Activated naive CD8-positive, alpha-beta T cell treated with anti-CD3 and anti-CD28 coated beads, Interleukin-2, amount 50 U/mL, for 24 hours (primary cell): Measurements from ENCODE around the gene TMED10.
"Not testable (repeated sequence)": the region's sequence is repeated elsewhere in the genome, so short reads cannot be mapped to it uniquely, and the experiment has no call there.

Source experiments
- ATAC-seq: fragments of 150-1000 bp; cut with Tn5 transposase; one replicate; pipeline ENCODE4 v1.10.0; 2021
- DNase-seq: peaks from one replicate; pipeline ENCODE4 v3.0.0; 2021
- H3K27ac Mint-ChIP-seq: one replicate; pipeline ENCODE4 v1.8.0; 2021; ENCODE audit warnings: mild to moderate bottlenecking, mixed read lengths
- H3K27me3 Mint-ChIP-seq: one replicate; pipeline ENCODE4 v1.8.0; 2021; ENCODE audit warnings: mixed read lengths
- H3K36me3 Mint-ChIP-seq: one replicate; pipeline ENCODE4 v1.8.0; 2021; ENCODE audit warnings: low read depth, mixed read lengths
- H3K4me1 Mint-ChIP-seq: one replicate; pipeline ENCODE4 v1.8.0; 2021; ENCODE audit warnings: mixed read lengths
- H3K4me3 Mint-ChIP-seq: one replicate; pipeline ENCODE4 v1.8.0; 2021; ENCODE audit warnings: mild to moderate bottlenecking, moderate library complexity, mixed read lengths
- H3K9me3 Mint-ChIP-seq: one replicate; pipeline ENCODE4 v1.8.0; 2021; ENCODE audit warnings: mixed read lengths

Gene TMED10

GRCh38 chr14:75183225-75183624, 6.8 kb upstream of the TMED10 start:
- no peak overlapping the region for H3K4me3 Mint-ChIP-seq
- no peaks in the 10 kb centered on the region for H3K9me3 Mint-ChIP-seq
- H3K27me3 Mint-ChIP-seq, result no peaks in the 10 kb centered on the region
- H3K36me3 Mint-ChIP-seq, result no peaks in the 10 kb centered on the region
- no peak for DNase-seq
- no peak for ATAC-seq
- H3K27ac Mint-ChIP-seq, result no peak overlapping the region
- peaks cover 7% of the 10 kb centered on the region for H3K4me1 Mint-ChIP-seq

DNA sequence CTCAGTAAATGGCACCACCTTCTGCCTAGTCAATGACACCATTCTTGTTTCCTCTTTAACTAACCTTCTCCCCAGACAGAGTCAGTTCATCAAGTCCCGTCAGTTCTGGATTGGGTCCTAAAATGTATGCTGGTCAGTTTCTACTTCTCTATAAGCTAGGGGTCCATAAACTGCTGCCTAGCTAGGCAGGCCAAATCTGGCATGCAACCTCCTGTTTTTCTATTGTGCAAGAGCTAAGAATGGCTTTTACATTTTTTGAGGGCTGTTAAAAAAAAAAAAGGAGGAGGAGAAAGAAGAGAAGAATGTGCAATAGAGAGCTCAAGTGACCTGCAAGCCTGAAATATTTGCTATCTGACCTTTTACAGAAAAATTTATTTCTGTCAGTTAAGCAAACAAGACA, 6.4 kb upstream of the TMED10 start:
- Mint-ChIP-seq H3K27me3 (no peaks in the 10 kb centered on the region), H3K4me3 (no peak overlapping the region), H3K27ac (no peak overlapping the region), H3K4me1 (peaks cover 9% of the 10 kb centered on the region), H3K36me3 (no peaks in the 10 kb centered on the region), H3K9me3 (no peaks in the 10 kb centered on the region)
- DNase-seq (no peak), ATAC-seq (no peak)

GRCh38 chr14:75182163-75182562, 5.8 kb upstream of the TMED10 start:
- not testable (repeated sequence) for H3K27me3 Mint-ChIP-seq, H3K4me3 Mint-ChIP-seq, ATAC-seq, DNase-seq, H3K36me3 Mint-ChIP-seq, H3K9me3 Mint-ChIP-seq, H3K27ac Mint-ChIP-seq
- peaks cover 13% of the 10 kb centered on the region for H3K4me1 Mint-ChIP-seq

GRCh38 chr14:75181293-75182062, 5.1 kb upstream of the TMED10 start:
- no peak overlapping the region for H3K27ac Mint-ChIP-seq
- peaks cover 15% of the 10 kb centered on the region for H3K4me1 Mint-ChIP-seq
- H3K36me3 Mint-ChIP-seq, result no peaks in the 10 kb centered on the region
- H3K4me3 Mint-ChIP-seq, result no peak overlapping the region
- no peak for ATAC-seq
- DNase-seq, result no peak
- no peaks in the 10 kb centered on the region for H3K9me3 Mint-ChIP-seq
- H3K27me3 Mint-ChIP-seq, result no peaks in the 10 kb centered on the region

GRCh38 chr14:75175677-75176141, 703 bp downstream of the TMED10 start:
- DNase-seq, result no peak
- ATAC-seq, result no peak
- Mint-ChIP-seq H3K36me3 (peaks cover 4% of the 10 kb centered on the region), H3K4me1 (peaks cover 51% of the 10 kb centered on the region), H3K27ac (peak overlapping the region; percentile 95), H3K9me3 (no peaks in the 10 kb centered on the region), H3K4me3 (peak overlapping the region; percentile 94), H3K27me3 (no peaks in the 10 kb centered on the region)

GRCh38 chr14:75174066-75174465, 2.3 kb downstream of the TMED10 start:
- H3K9me3 Mint-ChIP-seq, result no peaks in the 10 kb centered on the region
- peaks cover 4% of the 10 kb centered on the region for H3K36me3 Mint-ChIP-seq
- ATAC-seq (no peak), DNase-seq (no peak)
- peak overlapping the region; percentile 94 for H3K4me3 Mint-ChIP-seq
- H3K4me1 Mint-ChIP-seq, result peaks cover 66% of the 10 kb centered on the region
- no peaks in the 10 kb centered on the region for H3K27me3 Mint-ChIP-seq
- peak overlapping the region; percentile 88 for H3K27ac Mint-ChIP-seq

GRCh38 chr14:75170772-75171171, 5.6 kb downstream of the TMED10 start:
- Mint-ChIP-seq H3K4me3 (no peak overlapping the region), H3K27ac (no peak overlapping the region), H3K27me3 (no peaks in the 10 kb centered on the region), H3K9me3 (no peaks in the 10 kb centered on the region), H3K36me3 (peaks cover 4% of the 10 kb centered on the region), H3K4me1 (peaks cover 82% of the 10 kb centered on the region)
- no peak for DNase-seq
- no peak for ATAC-seq

DNA sequence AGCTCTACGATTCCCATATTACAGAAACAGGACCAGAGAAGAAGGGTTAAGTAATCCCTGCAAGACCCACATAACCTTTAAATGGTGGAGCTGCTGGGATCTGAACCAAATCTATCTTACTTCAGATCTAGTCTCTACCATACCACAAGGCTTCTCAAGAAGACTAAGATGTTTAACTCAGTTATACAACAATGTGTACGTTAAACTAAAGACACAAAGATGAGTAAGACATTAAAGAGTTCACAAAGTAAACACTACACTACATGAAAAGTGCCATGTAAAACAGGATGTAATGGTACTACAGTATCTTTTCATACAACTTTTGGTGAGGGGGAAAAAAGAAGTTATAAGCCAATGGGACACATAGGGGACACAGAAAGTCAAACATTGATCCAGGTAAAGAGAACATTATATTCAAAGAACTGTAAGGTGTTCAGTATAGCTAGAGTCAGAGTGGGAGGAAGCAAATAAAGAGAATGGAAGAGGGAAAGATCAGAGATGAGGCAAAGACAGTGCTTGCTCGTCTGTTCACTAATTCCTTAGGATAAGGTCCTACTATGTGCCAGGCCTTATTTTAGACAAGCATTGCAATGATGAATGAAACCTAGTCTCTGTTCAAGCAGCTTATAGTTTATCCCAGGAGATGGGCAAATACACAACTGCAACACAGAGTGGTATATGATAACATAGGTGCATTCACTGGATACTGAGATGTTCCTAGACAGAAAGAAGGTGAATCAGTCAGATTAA, 7.7 kb downstream of the TMED10 start:
- no peak overlapping the region for H3K27ac Mint-ChIP-seq
- peaks cover 71% of the 10 kb centered on the region for H3K4me1 Mint-ChIP-seq
- H3K4me3 Mint-ChIP-seq, result no peak overlapping the region
- H3K36me3 Mint-ChIP-seq, result peaks cover 4% of the 10 kb centered on the region
- ATAC-seq, result no peak
- DNase-seq, result no peak
- H3K9me3 Mint-ChIP-seq, result no peaks in the 10 kb centered on the region
- no peaks in the 10 kb centered on the region for H3K27me3 Mint-ChIP-seq

DNA sequence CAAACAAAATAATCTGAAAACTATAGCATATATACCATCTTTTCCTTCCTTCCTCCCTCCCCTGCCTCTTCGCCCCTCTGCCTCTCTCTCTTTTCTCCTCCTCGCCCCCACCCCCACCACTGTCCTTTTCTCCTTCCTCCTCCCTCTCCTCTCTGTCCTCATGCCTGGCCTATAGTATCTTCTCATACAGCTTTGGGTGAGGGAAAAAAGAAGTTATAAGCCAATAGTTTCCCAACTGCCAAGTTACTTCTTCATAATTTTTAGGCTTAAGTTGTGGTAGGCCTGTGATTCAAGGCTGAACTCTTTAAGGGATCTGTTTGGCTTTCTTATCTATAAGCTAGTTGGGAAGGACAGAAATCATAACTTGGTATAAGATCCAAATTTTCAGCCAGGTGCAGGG, 9.1 kb downstream of the TMED10 start:
- no peak overlapping the region for H3K27ac Mint-ChIP-seq
- no peaks in the 10 kb centered on the region for H3K9me3 Mint-ChIP-seq

GRCh38 chr14:75165586-75166391, 10.6 kb downstream of the TMED10 start:
- DNase-seq (no peak), ATAC-seq (no peak)
- no peak overlapping the region for H3K27ac Mint-ChIP-seq
- H3K9me3 Mint-ChIP-seq, result no peaks in the 10 kb centered on the region
- H3K36me3 Mint-ChIP-seq, result peaks cover 5% of the 10 kb centered on the region
- H3K4me1 Mint-ChIP-seq, result peaks cover 66% of the 10 kb centered on the region
- H3K27me3 Mint-ChIP-seq, result no peaks in the 10 kb centered on the region
- H3K4me3 Mint-ChIP-seq, result no peak overlapping the region

More for the DNA sequence above, 9.1 kb downstream of the TMED10 start:
- H3K4me1 Mint-ChIP-seq, result peaks cover 65% of the 10 kb centered on the region
- H3K27me3 Mint-ChIP-seq, result no peaks in the 10 kb centered on the region
- no peak for ATAC-seq
- DNase-seq, result no peak
- no peak overlapping the region for H3K4me3 Mint-ChIP-seq
- H3K36me3 Mint-ChIP-seq, result peaks cover 2% of the 10 kb centered on the region

DNA sequence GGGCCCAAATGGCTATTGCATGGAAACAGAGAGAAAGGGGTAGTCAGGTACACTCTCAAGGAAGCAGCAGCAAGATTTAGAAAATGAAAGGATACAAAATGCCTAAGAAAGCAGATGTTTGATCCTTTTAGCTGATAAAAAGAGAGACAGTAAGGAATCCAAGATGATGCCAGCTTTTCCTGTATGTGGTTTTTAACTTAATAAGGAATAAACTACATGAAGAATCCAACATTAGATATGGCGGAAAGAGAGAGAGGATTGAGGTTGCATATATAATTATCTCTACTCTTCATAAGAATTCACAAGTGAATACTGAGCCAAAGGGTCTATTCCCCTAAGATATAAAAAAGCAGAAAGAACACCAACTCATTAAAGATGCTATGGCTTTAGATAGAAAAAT, 11.6 kb downstream of the TMED10 start:
- Mint-ChIP-seq H3K36me3 (peaks cover 9% of the 10 kb centered on the region), H3K4me1 (peaks cover 65% of the 10 kb centered on the region), H3K27ac (peak overlapping the region; percentile 59)

GRCh38 chr14:75163677-75164076, 12.7 kb downstream of the TMED10 start:
- ATAC-seq (no peak), DNase-seq (no peak)
- Mint-ChIP-seq H3K9me3 (no peaks in the 10 kb centered on the region), H3K27me3 (no peaks in the 10 kb centered on the region), H3K4me3 (no peak overlapping the region), H3K36me3 (peaks cover 9% of the 10 kb centered on the region), H3K27ac (no peak overlapping the region), H3K4me1 (peaks cover 66% of the 10 kb centered on the region)

More for the DNA sequence above, 11.6 kb downstream of the TMED10 start:
- Mint-ChIP-seq H3K4me3 (no peak overlapping the region), H3K27me3 (no peaks in the 10 kb centered on the region), H3K9me3 (no peaks in the 10 kb centered on the region)
- DNase-seq, result no peak
- no peak for ATAC-seq

- DNase-seq (no peak), ATAC-seq (peak; percentile 58)
- Mint-ChIP-seq H3K36me3 (peaks cover 9% of the 10 kb centered on the region), H3K27me3 (no peaks in the 10 kb centered on the region), H3K4me3 (no peak overlapping the region), H3K27ac (peak overlapping the region; percentile 41), H3K9me3 (no peaks in the 10 kb centered on the region), H3K4me1 (peaks cover 64% of the 10 kb centered on the region)
These were observed 13.8 kb downstream of the TMED10 start for GRCh38 chr14:75162631-75163030.

- DNase-seq (no peak), ATAC-seq (peak; percentile 68)
- Mint-ChIP-seq H3K27ac (peak overlapping the region; percentile 62), H3K36me3 (peaks cover 10% of the 10 kb centered on the region), H3K27me3 (no peaks in the 10 kb centered on the region), H3K4me1 (peaks cover 68% of the 10 kb centered on the region), H3K4me3 (no peak overlapping the region), H3K9me3 (no peaks in the 10 kb centered on the region)
These were observed 17.4 kb downstream of the TMED10 start for GRCh38 chr14:75158843-75159614.
